Hindlimb muscle (tissue), 1 donor: Measurements from ENCODE around the gene SIGLEC6. TPM values are rescaled to one million over a fixed set of nuclear protein-coding genes. Genes with fewer than 3 reads are reported as not detected.

Experiments used
- DNase-seq: peaks from one replicate; pipeline ENCODE4 v3.0.0-alpha.2; 2013
- polyA plus RNA-seq: library from polyadenylated mRNA; unstranded; fragments of 120-200 nt; gene quantifications from one replicate; pipeline ENCODE4 v1.2.1, GENCODE V29; 2013; ENCODE audit not compliant: insufficient read length

SIGLEC6 gene
- polyA plus RNA-seq, result not detected

DNA sequence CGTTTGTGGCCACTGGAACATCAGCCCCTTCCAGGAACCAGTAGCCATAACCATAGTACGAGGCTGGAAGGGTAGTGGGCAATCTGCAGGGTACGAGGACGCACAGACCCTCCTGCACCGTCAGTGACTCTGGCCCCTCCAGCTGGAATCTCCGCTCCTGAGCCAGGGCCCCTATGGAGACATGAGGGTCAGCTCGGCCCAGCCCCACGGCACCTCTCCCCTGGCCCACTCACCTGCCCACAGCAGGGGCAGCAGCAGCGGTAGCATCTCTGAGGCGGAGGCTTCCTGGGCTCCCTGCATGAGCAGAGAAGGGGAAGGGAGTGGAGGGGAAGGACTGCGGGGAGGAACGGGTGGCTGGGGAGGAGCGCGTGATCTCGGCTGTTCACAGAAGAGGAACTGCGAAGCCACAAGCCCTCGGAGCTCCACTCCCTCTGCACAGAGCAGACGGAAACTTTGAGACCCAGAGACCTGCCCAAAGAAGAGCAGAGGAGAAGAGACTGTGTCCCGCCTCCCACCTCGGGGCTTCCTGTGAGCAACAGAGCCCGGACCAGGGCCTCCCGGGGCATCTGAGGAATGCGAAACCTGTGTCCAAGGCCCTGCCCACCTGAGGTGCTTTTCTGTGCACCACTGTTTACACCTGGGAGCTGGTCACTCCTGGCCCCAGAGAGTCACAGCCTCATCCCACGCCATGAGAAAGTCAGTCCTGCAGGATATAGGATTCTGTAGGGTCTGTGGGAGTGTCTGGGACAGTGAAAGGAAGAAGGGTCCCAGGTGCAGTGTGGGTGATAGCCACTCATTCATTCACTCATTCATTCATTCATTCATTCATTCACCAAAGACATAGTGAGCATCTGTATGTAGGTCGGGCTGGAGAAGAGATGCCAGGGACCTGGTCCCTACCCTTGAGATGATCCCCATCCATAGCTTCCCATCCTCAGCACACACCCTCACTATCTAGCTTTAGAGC lies at the start of gene SIGLEC6:
TSS of gene SIGLEC6 (minus strand) at position 322 of the 967 bp plus-strand sequence. CDS start at position 300, 22 bp downstream.
- DNase-seq, result peak; percentile 30

DNA sequence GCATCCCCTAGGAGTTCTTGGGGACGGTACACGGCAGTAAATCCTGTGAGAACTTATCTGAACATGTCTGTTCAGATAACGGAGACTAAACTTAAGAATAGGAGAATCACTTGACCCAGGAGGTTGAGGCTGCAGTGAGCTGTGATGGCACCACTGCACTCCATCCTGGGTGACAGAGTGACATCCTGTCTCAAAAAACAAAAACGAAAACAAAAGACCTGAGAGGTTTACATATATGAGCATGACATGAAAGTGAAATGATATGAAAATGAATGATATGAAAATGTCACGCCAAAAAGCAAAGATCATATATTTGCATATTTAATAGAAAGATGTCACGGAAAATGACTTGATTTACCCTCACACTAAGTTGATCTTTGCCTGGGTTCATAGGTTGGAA lies 45.4 kb upstream of the SIGLEC6 start:
- DNase-seq, result no peak

DNA sequence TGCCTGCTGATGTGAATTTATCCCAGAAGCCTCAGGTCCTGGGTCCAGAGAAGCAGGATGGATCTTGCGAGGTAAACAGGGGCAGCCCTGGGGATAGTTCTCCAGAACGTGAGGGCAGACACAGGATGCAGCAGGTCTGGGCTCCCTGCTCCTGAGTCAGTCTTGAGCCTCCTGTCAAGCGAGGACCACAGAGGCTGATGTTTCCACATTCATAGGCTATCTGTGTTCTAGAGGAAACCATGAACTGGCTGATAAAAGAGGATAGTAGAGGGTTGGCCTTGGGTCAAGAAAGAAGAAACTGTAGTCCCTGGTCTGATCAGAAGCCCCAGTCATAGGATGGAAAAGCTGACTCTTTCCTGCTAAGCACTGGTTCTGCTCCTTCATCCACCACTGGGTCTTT lies 41.9 kb upstream of the SIGLEC6 start:
- no peak for DNase-seq

DNA sequence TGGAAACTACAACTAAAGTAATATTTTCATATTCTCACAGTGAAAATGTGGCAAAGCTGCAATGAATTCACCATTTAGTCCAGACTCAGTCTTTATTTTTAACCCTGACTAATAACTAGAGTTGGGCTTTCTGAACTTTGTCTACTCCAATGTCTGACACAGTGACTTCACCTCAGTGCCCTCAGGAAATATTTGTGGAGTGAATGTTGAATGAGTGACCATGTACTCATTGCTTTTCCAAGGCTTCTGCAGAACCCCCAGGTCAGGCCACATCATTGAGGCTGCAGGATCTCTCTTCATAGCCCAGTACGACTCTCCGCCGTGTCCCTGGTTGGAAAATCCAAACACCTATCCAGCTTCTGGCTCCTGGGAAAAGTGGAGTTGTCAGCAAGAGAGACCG lies 41.4 kb upstream of the SIGLEC6 start:
- no peak for DNase-seq

DNA sequence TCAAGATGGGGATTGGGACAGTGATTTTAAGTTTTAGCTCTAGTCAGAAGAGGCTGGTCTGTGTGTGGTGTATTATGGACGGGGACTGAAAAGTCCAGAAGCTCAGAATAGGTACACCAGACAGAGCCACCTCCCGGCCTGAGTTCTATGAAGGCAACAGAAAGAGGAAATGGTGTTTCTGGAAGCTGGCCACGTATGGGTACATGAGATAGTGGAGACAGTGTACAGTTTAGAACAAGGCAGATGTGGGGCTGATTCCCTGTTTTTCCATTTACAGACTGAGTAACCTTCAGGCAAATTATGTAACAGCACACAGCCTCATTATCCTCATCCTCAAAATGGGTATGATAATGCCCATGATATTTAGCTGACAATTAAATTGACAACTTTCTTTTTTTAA lies 40.9 kb upstream of the SIGLEC6 start:
- no peak for DNase-seq

DNA sequence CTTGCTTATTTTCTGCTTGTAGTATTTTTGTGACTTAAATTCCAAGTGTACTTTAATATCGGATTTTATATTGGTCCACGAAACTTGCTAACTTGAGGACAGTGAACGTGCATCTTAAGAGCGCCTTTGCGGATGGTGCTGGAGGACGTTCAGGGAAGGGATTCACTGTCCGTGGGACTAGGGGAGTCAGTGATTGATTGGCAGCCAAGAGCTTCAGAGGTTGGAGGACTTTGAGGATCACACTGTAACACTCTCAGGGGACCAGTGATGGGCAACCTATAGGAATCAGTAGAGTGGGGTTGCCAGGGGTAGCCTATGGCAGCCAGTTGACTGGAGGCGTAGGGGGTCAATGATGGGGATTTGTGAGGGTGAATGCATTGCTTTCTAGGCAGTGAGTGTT lies 40.1 kb upstream of the SIGLEC6 start:
- no peak for DNase-seq

DNA sequence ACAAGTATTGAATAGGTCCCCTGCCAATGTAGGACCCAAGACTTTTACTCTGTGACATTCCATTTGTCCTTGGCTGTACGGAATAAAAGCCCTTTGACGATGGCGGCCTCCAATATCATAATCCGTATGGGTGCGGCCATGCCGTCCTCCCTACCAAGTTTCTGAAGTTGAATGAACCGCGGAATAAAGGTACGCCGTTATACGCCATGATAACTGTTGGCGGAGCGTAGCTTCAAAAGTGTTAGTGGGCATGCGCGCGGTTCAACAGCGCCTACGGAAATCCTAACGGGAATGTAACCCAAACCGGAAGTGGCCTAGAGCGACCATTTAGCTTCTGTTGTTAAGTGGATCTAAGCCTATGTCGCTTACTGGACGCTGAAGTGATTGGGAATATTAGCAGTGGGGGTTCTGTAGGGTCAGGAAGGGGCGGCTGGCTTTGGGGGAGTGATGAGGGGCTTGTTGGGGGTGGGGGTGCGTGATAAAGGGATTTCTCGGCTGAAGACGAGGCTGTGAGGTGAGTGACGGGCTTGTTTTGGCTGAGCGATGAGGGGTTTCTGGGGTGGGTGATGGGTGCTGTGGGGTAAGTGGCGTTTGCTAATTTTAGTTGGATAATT lies 39.6 kb upstream of the SIGLEC6 start, which contains the start of gene ZNF175:
TSS of gene ZNF175 (plus strand) at position 322 of the 614 bp plus-strand sequence. CDS start 2,047 bp downstream, outside the sequence.
- DNase-seq, result peak; percentile 98

DNA sequence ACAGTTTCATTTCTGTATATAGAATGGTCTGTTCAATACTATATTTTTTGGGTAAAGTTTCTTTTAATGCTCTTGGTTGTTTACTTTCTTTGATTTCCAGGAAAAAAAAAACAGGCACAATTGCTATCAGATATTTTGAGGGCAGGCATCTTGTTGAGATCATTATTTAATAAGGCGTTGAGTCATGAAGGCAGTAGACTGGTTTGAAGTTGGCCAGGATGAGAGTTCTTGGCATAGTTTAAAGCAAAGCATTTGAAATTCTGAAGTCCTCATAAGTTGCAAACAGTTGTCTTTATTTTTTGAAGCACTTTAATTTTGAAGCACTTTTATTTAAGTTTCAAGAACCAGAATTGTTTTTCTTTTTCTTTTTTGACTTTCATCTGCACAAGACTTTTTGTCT lies 37.0 kb upstream of the SIGLEC6 start:
- no peak for DNase-seq

DNA sequence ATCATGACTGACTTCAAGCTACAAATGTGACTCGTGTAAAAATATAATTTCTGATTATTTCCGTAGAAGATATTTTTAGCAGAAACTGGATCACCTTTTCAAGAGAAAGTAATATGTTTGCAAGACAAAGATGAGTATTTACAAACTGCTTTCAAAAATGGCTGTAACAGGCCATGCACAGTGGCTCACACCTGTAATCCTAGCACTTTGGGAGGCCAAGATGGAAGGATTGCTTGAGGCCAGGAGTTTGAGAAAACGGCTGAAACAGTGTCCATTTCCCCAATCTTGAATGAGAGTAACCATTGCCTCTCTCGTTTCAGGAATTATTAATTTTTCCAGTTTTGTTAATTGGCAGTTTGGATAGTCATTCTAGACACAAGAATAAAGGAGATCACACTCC lies 36.1 kb upstream of the SIGLEC6 start:
- DNase-seq, result no peak

DNA sequence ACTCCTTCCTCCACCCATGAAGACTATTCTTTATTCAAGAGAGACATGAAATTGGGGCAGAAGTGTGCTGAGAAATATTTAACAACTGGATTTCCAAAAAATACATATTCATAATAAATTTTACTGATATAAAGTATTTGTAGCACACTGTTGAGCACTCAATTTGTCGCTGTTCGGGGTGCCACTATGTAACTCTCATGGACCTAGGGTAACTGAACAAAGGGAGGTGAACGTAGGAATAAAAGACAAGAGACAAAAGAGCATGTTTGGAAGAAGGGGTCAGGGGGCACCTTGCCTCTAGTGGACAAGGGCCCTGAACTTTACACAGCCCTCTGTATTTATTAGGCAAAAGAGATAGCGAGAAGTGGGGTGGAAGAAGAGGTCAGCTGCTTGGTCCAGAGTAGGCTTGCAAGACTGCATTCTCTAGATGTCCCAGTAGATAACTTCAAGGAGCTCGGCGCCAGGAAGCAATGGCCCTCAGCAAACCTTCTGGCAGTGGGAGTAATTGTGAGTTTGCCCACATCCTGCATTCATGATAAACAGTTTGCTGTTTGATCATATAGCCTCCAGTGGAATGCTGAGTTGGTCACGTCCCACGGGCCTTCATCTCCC lies 35.1 kb upstream of the SIGLEC6 start:
- DNase-seq, result no peak

DNA sequence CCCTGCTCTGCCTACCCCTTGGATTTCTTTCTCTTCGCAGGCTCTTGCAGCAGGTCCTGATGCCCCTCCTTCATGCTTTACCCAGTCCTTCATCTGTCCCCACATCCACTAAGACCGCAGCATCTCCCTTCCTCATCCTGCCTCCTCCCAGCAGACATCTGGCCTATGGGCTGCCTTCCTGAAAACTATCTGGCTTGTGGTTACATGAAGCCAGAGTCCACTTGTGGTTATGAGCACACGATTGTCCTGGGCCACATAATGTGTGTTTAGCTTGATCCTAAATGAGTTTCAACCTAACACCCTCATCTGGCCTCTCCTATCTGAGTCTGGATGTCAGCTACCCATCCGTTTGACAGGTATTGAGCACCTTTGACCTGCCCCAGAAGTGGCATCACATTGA lies 34.1 kb upstream of the SIGLEC6 start:
- no peak for DNase-seq

DNA sequence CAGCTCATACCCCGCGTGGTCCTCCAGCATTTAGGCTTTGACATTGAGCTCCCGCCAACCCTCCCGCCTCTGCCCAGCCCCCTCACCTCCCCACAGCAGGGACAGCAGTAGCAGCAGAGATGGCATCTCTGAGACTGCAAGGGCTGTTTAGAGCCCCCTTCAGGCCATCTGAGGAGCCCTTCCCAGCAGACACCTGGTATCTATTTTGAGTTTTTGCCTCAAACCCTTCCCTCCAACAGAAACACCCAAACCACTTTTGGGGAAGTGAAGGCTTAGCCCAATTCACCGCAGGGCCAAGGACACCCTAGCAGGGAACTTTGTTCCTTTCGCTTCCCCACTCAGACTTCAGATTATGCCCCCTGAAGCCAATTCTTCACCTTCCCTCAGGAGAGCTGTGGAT lies 33.3 kb upstream of the SIGLEC6 start:
- no peak for DNase-seq

DNA sequence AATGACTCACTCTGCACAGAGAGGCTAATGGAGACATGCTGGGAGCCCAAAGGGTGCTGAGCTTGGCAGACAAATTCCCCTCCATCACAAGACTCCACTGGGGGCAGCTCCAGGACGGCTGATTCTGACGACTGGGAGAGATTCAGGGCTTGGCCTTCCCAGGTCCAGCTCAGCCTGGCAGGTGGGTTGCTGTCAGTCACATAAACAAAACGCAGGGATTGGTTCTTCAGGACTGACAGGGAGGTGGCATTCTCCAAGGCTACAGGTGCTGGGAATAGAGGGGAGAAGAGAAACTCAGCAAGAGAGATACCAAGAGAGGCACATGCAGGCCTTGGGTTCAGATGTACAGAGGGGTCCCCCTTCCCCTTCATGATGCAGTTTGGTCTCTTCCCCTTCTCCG lies 28.9 kb upstream of the SIGLEC6 start:
- no peak for DNase-seq

DNA sequence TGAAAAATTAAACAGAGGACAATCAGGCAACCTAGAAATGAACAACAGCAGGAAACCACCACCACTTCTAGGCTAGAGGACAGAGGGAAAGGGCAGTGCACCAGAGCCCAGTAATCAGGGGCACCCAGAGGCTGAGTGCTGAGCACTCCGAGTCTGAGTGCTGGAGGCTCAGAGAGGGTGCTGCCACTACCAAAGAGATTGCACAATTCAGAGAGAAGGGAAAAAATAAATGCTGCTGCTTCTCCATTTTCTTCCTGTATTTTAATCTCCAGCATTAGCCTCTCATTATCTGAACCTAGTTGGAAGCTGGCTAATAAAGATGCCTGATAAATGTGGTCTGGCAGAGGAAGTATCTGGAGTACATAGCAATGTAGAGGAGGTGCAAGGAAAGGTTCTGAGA lies 27.8 kb upstream of the SIGLEC6 start:
- DNase-seq, result no peak

DNA sequence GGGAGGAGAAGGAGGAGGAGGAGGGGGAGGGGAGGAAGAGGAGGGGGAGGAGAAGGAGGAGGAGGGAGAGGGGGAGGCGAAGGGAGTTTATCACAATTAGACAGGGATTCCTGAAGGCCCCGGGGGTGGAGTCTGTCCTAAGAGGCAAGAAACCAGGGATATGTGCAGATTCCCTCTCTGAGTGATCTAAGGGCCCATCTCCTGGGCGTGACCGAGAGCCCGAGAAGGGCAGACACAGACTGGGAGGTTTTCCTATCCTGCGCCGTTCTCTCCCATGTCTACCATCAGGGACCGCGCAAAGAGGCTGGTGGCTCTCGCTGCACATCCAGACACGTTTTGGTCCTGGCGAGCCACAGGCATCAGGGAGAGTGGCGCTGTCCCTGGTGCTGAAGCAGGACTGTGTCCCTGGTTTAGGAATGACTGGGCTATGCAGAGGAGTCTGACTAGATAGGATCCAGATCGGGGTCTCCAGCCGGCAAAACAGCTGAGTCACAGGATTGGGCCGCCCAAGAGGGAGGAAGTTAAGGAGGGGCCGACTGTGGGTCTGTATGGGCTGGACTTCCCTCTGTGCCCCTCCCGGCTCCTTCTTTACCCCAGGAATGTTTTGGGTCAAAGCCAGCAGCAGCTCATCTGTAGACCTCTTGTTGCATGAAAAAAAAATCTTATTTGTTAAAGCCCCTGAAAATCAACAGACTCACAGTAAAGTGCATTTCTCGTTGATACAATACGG lies 21.7 kb upstream of the SIGLEC6 start:
- peak; percentile 80 for DNase-seq

DNA sequence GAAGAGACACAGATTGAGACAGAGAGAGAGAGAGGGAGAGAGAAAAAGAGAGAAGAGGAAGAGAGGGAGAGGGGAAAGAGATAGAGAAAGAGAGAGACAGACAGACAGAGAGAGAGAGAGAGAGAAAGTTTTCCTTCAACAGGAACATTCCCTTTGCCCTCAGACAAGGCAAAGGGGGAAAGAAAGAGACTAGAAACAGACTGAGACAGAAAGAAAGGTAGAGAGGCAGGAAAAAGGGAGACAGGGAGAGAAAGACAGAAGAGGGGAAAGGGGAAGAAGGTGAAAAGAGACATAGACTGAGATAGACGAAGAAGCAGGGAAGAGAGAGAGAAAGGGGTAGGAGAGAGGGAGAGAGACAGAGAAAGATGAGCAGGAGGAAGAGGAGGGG lies 21.1 kb upstream of the SIGLEC6 start:
- DNase-seq, result no peak

DNA sequence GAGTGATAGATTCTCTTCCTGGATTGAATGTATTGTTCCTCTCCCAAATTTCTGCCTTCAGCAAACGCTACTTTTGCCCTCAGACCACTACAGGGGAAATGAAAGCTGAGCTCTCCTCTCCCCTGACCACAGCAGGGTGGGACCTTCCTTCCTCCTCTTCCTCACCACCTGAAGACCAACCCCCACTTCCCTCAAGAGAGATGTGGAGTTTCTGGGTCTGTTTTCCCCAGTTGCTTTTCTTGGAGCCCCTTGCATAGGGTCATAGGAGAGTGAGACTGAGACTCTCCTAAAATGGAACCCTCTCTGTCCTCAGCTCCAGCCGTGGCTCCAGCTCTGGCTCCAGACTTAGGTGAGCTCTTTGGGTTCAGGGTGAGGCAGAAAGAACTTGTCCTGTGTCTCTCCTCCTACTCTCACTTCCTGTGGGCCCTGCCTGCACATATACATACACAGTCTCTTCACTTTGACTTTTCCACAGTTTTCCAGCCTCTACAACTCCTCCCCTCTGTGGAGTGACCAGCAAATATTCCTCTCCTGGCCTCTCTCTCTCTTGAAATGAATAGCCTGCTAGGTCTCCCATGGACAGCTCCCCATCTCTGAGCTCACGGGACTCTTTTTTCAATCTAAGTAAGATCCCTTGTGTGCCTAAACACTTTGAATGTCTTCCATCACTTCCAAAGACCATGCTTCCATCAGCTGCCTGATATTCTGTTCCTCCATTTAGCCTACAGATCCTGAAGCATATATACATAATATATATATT lies 20.4 kb upstream of the SIGLEC6 start:
- DNase-seq, result no peak

DNA sequence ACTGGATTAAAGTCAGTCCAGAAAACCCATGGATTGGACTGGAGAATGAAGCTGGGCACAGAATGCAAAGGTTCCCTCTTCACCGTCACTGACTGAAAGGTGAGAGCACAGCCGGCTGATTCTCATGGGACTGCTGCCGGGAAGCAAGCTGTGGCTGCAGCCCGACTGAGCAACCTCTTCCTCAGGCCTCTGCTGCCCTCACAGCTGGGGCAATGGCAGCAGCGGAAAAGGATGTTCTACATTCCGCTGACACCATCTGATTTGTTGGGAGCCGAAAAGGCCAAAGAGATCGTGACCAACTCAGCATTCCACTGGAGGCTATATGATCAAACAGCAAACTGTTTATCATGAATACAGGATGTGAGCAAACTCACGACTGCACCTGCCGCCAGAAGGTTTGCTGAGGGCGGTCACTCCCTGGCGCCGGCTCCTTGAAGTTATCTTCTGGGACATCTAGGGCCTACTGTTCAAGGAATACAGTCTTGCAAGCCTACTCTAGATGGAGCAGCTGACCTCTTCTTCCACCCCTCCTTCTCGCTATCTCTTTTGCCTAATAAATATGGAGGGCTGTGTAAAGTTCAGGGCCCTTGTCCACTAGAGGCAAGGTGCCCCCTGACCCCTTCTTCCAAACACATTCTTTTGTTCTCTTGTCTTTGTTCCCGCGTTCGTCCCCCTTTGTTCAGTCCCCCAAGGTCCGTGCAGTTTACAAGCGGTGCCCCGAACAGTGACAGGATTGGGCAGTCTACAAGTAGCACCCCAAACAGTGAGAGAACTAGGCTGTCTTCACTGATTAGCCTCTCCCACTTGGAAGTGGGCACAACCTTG lies 19.6 kb upstream of the SIGLEC6 start:
- no peak for DNase-seq

DNA sequence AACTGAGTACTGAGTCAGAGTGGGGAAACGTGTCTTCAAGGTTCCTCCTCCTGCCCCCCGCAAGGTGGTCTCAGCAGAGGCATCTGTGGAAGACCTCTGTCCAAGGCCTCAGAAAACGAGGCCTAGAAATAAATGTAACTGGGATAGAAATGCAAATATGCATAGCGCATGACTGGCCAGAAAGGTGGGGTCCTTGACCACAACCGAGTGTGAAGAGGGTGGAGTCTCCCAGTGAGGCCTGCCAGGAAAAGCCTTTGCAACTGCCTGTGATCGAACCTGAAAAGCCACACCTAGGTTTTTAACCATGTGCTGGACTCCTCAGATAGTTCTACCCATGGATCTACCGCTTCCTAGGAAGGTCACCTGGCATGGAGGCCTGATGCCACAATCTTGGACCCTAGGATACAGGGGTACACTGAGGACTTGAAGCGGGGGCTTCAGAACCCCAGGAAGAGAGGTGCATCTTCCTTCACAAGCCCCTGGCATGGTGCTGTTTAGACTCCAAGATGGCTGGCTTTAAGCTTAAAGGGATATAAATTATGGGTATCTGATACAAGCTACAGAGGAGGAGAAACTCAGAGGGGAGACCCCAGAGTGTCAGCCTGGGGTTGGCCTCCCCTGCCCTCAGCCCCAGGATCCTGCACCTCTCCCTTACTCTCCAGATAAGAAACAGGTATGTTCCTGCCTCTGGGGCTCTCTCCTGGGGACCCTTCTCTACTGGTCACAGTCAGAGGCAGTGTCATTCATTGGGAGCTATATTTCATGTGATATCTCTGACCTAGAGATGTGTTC lies 18.3 kb upstream of the SIGLEC6 start:
- DNase-seq, result no peak

DNA sequence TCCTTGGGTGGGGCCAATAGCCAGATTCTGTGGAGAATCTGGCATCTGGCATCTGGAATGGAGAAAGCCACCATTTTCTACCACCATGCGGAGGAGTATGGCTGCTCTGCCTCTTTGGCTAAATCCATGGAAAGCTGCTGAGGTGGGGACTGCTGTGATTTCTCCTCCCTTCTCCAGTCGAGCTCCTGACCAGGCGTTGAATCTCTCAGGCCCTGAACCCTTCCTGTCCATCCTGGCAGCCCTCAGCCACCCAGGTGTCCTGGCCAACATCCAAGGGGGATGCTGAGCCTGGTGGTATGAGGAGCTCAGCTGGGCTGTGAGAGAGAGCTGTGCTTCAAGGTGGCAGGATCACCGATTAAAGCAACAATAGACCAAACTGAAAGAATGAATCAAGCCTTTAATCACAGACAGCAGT lies 17.4 kb upstream of the SIGLEC6 start:
- no peak for DNase-seq
